Measurements from ENCODE around the gene CYBC1. TPM values are rescaled to one million over a fixed set of nuclear protein-coding genes. Genes with fewer than 3 reads are reported as not detected.
A peak's percentile ranks its signal among the peaks of the same experiment; 100 is the strongest.
"Not testable (repeated sequence)": the region's sequence is repeated elsewhere in the genome, so short reads cannot be mapped to it uniquely, and the experiment has no call there.

Gene CYBC1
- total RNA-seq, 1 donor from 2014 or later, result 253 TPM

- Mint-ChIP-seq H3K4me1 (ENCODE audit: low read depth) (peaks cover 44% of the 10 kb centered on the region), H3K36me3 (ENCODE audit: low read depth) (peaks cover 49% of the 10 kb centered on the region), H3K4me3 (no peak overlapping the region), H3K27me3 (ENCODE audit: insufficient read depth) (no peaks in the 10 kb centered on the region), H3K27ac (peak overlapping the region; percentile 14), H3K9me3 (no peaks in the 10 kb centered on the region)
- no peak for DNase-seq (ENCODE audit: low spot score)
- intact Hi-C loops (cut with micrococcal nuclease), result no loop called here
Measured at GRCh38 chr17:82468692-82469091, 18.1 kb upstream of the CYBC1 start.

GRCh38 chr17:82465023-82465603 lies 14.6 kb upstream of the CYBC1 start:
- Mint-ChIP-seq H3K4me3 (no peak overlapping the region), H3K27me3 (ENCODE audit: insufficient read depth) (no peaks in the 10 kb centered on the region), H3K36me3 (ENCODE audit: low read depth) (peaks cover 66% of the 10 kb centered on the region), H3K27ac (peak overlapping the region; percentile 60), H3K4me1 (ENCODE audit: low read depth) (peaks cover 67% of the 10 kb centered on the region), H3K9me3 (no peaks in the 10 kb centered on the region)
- DNase-seq (ENCODE audit: low spot score), result no peak
- intact Hi-C loops (cut with micrococcal nuclease), result no loop called here

GRCh38 chr17:82464567-82464929 lies 14.0 kb upstream of the CYBC1 start:
- peaks cover 64% of the 10 kb centered on the region for H3K4me1 Mint-ChIP-seq (ENCODE audit: low read depth)
- H3K27ac Mint-ChIP-seq, result peak overlapping the region; percentile 38
- no peaks in the 10 kb centered on the region for H3K27me3 Mint-ChIP-seq (ENCODE audit: insufficient read depth)
- intact Hi-C loops (cut with micrococcal nuclease), result no loop called here
- no peak overlapping the region for H3K4me3 Mint-ChIP-seq
- no peaks in the 10 kb centered on the region for H3K9me3 Mint-ChIP-seq
- no peak for DNase-seq (ENCODE audit: low spot score)
- H3K36me3 Mint-ChIP-seq (ENCODE audit: low read depth), result peaks cover 65% of the 10 kb centered on the region

GRCh38 chr17:82463925-82464566 lies 13.5 kb upstream of the CYBC1 start:
- H3K9me3 Mint-ChIP-seq, result no peaks in the 10 kb centered on the region
- H3K36me3 Mint-ChIP-seq (ENCODE audit: low read depth), result peaks cover 63% of the 10 kb centered on the region
- H3K4me1 Mint-ChIP-seq (ENCODE audit: low read depth), result peaks cover 68% of the 10 kb centered on the region
- intact Hi-C loops (cut with micrococcal nuclease), result no loop called here
- no peak overlapping the region for H3K4me3 Mint-ChIP-seq
- H3K27me3 Mint-ChIP-seq (ENCODE audit: insufficient read depth), result no peaks in the 10 kb centered on the region
- peak overlapping the region; percentile 40 for H3K27ac Mint-ChIP-seq
- DNase-seq (ENCODE audit: low spot score), result no peak

GRCh38 chr17:82463391-82463790 lies 12.8 kb upstream of the CYBC1 start:
- peaks cover 62% of the 10 kb centered on the region for H3K4me1 Mint-ChIP-seq (ENCODE audit: low read depth)
- no peaks in the 10 kb centered on the region for H3K27me3 Mint-ChIP-seq (ENCODE audit: insufficient read depth)
- no peak overlapping the region for H3K4me3 Mint-ChIP-seq
- H3K36me3 Mint-ChIP-seq (ENCODE audit: low read depth), result peaks cover 56% of the 10 kb centered on the region
- intact Hi-C loops (cut with micrococcal nuclease), result no loop called here
- H3K9me3 Mint-ChIP-seq, result no peaks in the 10 kb centered on the region
- DNase-seq (ENCODE audit: low spot score), result no peak
- H3K27ac Mint-ChIP-seq, result peak overlapping the region; percentile 40

GRCh38 chr17:82461827-82462524 lies 11.4 kb upstream of the CYBC1 start:
- Mint-ChIP-seq H3K4me3 (peak overlapping the region; percentile 96), H3K27me3 (ENCODE audit: insufficient read depth) (no peaks in the 10 kb centered on the region), H3K36me3 (ENCODE audit: low read depth) (peaks cover 57% of the 10 kb centered on the region), H3K4me1 (ENCODE audit: low read depth) (peaks cover 69% of the 10 kb centered on the region), H3K9me3 (no peaks in the 10 kb centered on the region), H3K27ac (peak overlapping the region; percentile 40)
- intact Hi-C loops (cut with micrococcal nuclease), result no loop called here
- DNase-seq (ENCODE audit: low spot score), result no peak

- Mint-ChIP-seq H3K4me1 (ENCODE audit: low read depth) (peaks cover 62% of the 10 kb centered on the region), H3K36me3 (ENCODE audit: low read depth) (peaks cover 47% of the 10 kb centered on the region), H3K4me3 (peak overlapping the region; percentile 96)
- not testable (repeated sequence) for H3K27ac Mint-ChIP-seq; DNase-seq (ENCODE audit: low spot score); H3K27me3 Mint-ChIP-seq (ENCODE audit: insufficient read depth); H3K9me3 Mint-ChIP-seq
- intact Hi-C loops (cut with micrococcal nuclease), result loop anchor here (2.0 kb wide), 3 partner anchors 15 to 95 kb away; partner anchors contain the start of genes HEXD and OGFOD3
Measured at GRCh38 chr17:82459936-82460335, 9.4 kb upstream of the CYBC1 start.

- no peaks in the 10 kb centered on the region for H3K27me3 Mint-ChIP-seq (ENCODE audit: insufficient read depth)
- peak overlapping the region; percentile 96 for H3K4me3 Mint-ChIP-seq
- peak overlapping the region; percentile 90 for H3K27ac Mint-ChIP-seq
- intact Hi-C loops (cut with micrococcal nuclease), result loop anchor here (1.0 to 2.0 kb wide), 8 partner anchors 9 to 293 kb away; partner anchors contain the start of genes CYBC1, HEXD, OGFOD3 and TBCD
- peaks cover 52% of the 10 kb centered on the region for H3K4me1 Mint-ChIP-seq (ENCODE audit: low read depth)
- DNase-seq (ENCODE audit: low spot score), result peak; percentile 16
- H3K9me3 Mint-ChIP-seq, result peaks cover 4% of the 10 kb centered on the region
- H3K36me3 Mint-ChIP-seq (ENCODE audit: low read depth), result peaks cover 41% of the 10 kb centered on the region
Measured at GRCh38 chr17:82458885-82459424, 8.4 kb upstream of the CYBC1 start.

- intact Hi-C loops (cut with micrococcal nuclease), result loop anchor here (1.0 to 2.0 kb wide), 8 partner anchors 8 to 294 kb away; partner anchors contain the start of genes CYBC1, HEXD, OGFOD3 and TBCD
- H3K36me3 Mint-ChIP-seq (ENCODE audit: low read depth), result peaks cover 35% of the 10 kb centered on the region
- peak; percentile 99 for DNase-seq (ENCODE audit: low spot score)
- H3K4me1 Mint-ChIP-seq (ENCODE audit: low read depth), result peaks cover 46% of the 10 kb centered on the region
- H3K9me3 Mint-ChIP-seq, result peaks cover 4% of the 10 kb centered on the region
- no peaks in the 10 kb centered on the region for H3K27me3 Mint-ChIP-seq (ENCODE audit: insufficient read depth)
- peak within 1 kb of the TSS; percentile 95 for H3K27ac Mint-ChIP-seq
- peak within 1 kb of the TSS; percentile 96 for H3K4me3 Mint-ChIP-seq
Measured at GRCh38 chr17:82458179-82458884, 7.8 kb upstream of the CYBC1 start, which contains the start of gene NARF. Gene NARF, plus strand, starts transcription at chr17:82458741. Its CDS starts 63 bp downstream, at chr17:82458804.

- H3K27me3 Mint-ChIP-seq (ENCODE audit: insufficient read depth), result no peaks in the 10 kb centered on the region
Measured at GRCh38 chr17:82457929-82458178, 7.3 kb upstream of the CYBC1 start.

GRCh38 chr17:82457073-82457928 lies 6.7 kb upstream of the CYBC1 start:
- DNase-seq (ENCODE audit: low spot score), result no peak
- H3K4me1 Mint-ChIP-seq (ENCODE audit: low read depth), result peaks cover 39% of the 10 kb centered on the region
- intact Hi-C loops (cut with micrococcal nuclease), result no loop called here
- no peaks in the 10 kb centered on the region for H3K27me3 Mint-ChIP-seq (ENCODE audit: insufficient read depth)
- H3K27ac Mint-ChIP-seq, result peak overlapping the region; percentile 95
- H3K4me3 Mint-ChIP-seq, result peak overlapping the region; percentile 82
- peaks cover 4% of the 10 kb centered on the region for H3K9me3 Mint-ChIP-seq
- peaks cover 25% of the 10 kb centered on the region for H3K36me3 Mint-ChIP-seq (ENCODE audit: low read depth)

More at GRCh38 chr17:82457929-82458178, 7.3 kb upstream of the CYBC1 start:
- Mint-ChIP-seq H3K27ac (peak overlapping the region; percentile 95), H3K4me1 (ENCODE audit: low read depth) (peaks cover 41% of the 10 kb centered on the region), H3K36me3 (ENCODE audit: low read depth) (peaks cover 30% of the 10 kb centered on the region), H3K9me3 (peaks cover 4% of the 10 kb centered on the region), H3K4me3 (peak overlapping the region; percentile 82)
- no peak for DNase-seq (ENCODE audit: low spot score)
- intact Hi-C loops (cut with micrococcal nuclease), result loop anchor here (1.0 to 2.0 kb wide), 8 partner anchors 8 to 294 kb away; partner anchors contain the start of genes CYBC1, HEXD, OGFOD3 and TBCD

- H3K27ac Mint-ChIP-seq; H3K4me3 Mint-ChIP-seq; intact Hi-C loops (cut with micrococcal nuclease); DNase-seq (ENCODE audit: low spot score); H3K27me3 Mint-ChIP-seq (ENCODE audit: insufficient read depth); H3K9me3 Mint-ChIP-seq: not testable (repeated sequence)
- peaks cover 40% of the 10 kb centered on the region for H3K4me1 Mint-ChIP-seq (ENCODE audit: low read depth)
- peaks cover 16% of the 10 kb centered on the region for H3K36me3 Mint-ChIP-seq (ENCODE audit: low read depth)
Measured at GRCh38 chr17:82453706-82454105, 3.2 kb upstream of the CYBC1 start.
